SK-N-MC (cell line): ENCODE results near the gene DNAH12.

ENCODE experiments used
- DNase-seq: peaks from one replicate; pipeline ENCODE4 v3.0.0-alpha.2; 2011; ENCODE audit warnings: low read depth, low spot score
- H3K27ac ChIP-seq: fragments of 200-600 bp; sonication (generic); 2 replicates; pipeline ENCODE4 v1.5.1; 2016; ENCODE audit warnings: mixed run types
- H3K36me3 ChIP-seq: fragments of 200-600 bp; sonication (generic); 2 replicates; pipeline ENCODE4 v1.6.1; 2017; ENCODE audit warnings: antibody characterized with exemption, low read length, mixed read lengths; ENCODE audit not compliant: insufficient read depth
- H3K4me3 ChIP-seq: fragments of 200-600 bp; sonication (generic); 2 replicates; pipeline ENCODE4 v1.5.1; 2016
- H3K9ac ChIP-seq: fragments of 200-600 bp; sonication (generic); 2 replicates; pipeline ENCODE4 v1.8.0; 2017; ENCODE audit warnings: mixed run types, mixed read lengths; ENCODE audit not compliant: insufficient read length
- H3K9me3 ChIP-seq: fragments of 200-600 bp; sonication (generic); 2 replicates; pipeline ENCODE4 v1.6.1; 2017; ENCODE audit warnings: low read depth, mild to moderate bottlenecking, antibody characterized with exemption, low read length, moderate library complexity, mixed read lengths
- EZH2 ChIP-seq: fragments of 200-600 bp; sonication (generic); IDR thresholded peaks from one replicate; pipeline ENCODE4 v1.6.1; 2017; ENCODE audit warnings: antibody characterized with exemption
- FOXP2 ChIP-seq: optimal IDR thresholded peaks from 2 replicates; pipeline ENCODE3; 2011; ENCODE audit warnings: mild to moderate bottlenecking, moderate library complexity; ENCODE audit not compliant: insufficient read depth; ENCODE audit errors: extremely low read length, control extremely low read depth
- POLR2AphosphoS5 ChIP-seq: IDR thresholded peaks from 2 replicates; pipeline ENCODE4 v1.6.1; 2012; ENCODE audit warnings: mild to moderate bottlenecking, low read depth, low read length, borderline replicate concordance

The DNAH12 gene

GRCh38 chr3:57279685-57280084 lies 264.5 kb downstream of the DNAH12 start:
- Histone ChIP-seq H3K27ac (no peak overlapping the region), H3K9me3 (no peaks in the 10 kb centered on the region), H3K9ac (no peak overlapping the region), H3K4me3 (no peak overlapping the region), H3K36me3 (no peaks in the 10 kb centered on the region)
- DNase-seq, result no peak
- TF ChIP-seq FOXP2 (no peak), POLR2AphosphoS5 (no peak), EZH2 (no peak)

- Histone ChIP-seq H3K9me3 (no peaks in the 10 kb centered on the region), H3K27ac (no peak overlapping the region), H3K36me3 (no peaks in the 10 kb centered on the region; the same call in 1 of the 2 replicates), H3K4me3 (no peak overlapping the region), H3K9ac (no peak overlapping the region)
- no peak for TF ChIP-seq POLR2AphosphoS5
- TF ChIP-seq EZH2, result no peak
- no peak for DNase-seq
These were observed 265.9 kb downstream of the DNAH12 start for GRCh38 chr3:57278237-57278636.

- Histone ChIP-seq H3K27ac (no peak overlapping the region), H3K9me3 (no peaks in the 10 kb centered on the region), H3K36me3 (no peaks in the 10 kb centered on the region; the same call in 1 of the 2 replicates), H3K4me3 (no peak overlapping the region), H3K9ac (no peak overlapping the region)
- TF ChIP-seq FOXP2 (no peak), POLR2AphosphoS5 (no peak), EZH2 (no peak)
- DNase-seq, result no peak
These were observed 268.8 kb downstream of the DNAH12 start for GRCh38 chr3:57275393-57275792.

- no peak for DNase-seq
- H3K4me3 ChIP-seq, result no peak overlapping the region
- H3K36me3 ChIP-seq, result no peaks in the 10 kb centered on the region; the same call in 1 of the 2 replicates
- H3K9ac ChIP-seq, result no peak overlapping the region
- H3K9me3 ChIP-seq, result no peaks in the 10 kb centered on the region
- TF ChIP-seq POLR2AphosphoS5 (no peak), EZH2 (no peak), FOXP2 (no peak)
- no peak overlapping the region for H3K27ac ChIP-seq
These were observed 269.3 kb downstream of the DNAH12 start for GRCh38 chr3:57274845-57275244.

- Histone ChIP-seq H3K36me3 (peaks cover 40% of the 10 kb centered on the region), H3K4me3 (no peak overlapping the region), H3K9ac (no peak overlapping the region), H3K27ac (no peak overlapping the region), H3K9me3 (no peaks in the 10 kb centered on the region)
- no peak for DNase-seq
- TF ChIP-seq EZH2, result no peak
- TF ChIP-seq FOXP2, result no peak
- TF ChIP-seq POLR2AphosphoS5, result no peak
These were observed 275.7 kb downstream of the DNAH12 start for GRCh38 chr3:57268416-57268815.

GRCh38 chr3:57261929-57262328 lies 282.2 kb downstream of the DNAH12 start:
- Histone ChIP-seq H3K4me3 (no peak overlapping the region), H3K27ac (no peak overlapping the region), H3K9ac (no peak overlapping the region), H3K9me3 (no peaks in the 10 kb centered on the region), H3K36me3 (peaks cover 60% of the 10 kb centered on the region)
- DNase-seq, result no peak
- TF ChIP-seq FOXP2 (no peak), POLR2AphosphoS5 (no peak), EZH2 (no peak)

- Histone ChIP-seq H3K4me3 (no peak overlapping the region), H3K9ac (no peak overlapping the region), H3K36me3 (peaks cover 53% of the 10 kb centered on the region), H3K9me3 (no peaks in the 10 kb centered on the region), H3K27ac (no peak overlapping the region)
- no peak for DNase-seq
- TF ChIP-seq FOXP2, result no peak
- TF ChIP-seq POLR2AphosphoS5, result no peak
- no peak for TF ChIP-seq EZH2
These were observed 283.0 kb downstream of the DNAH12 start for GRCh38 chr3:57261119-57261518.

- Histone ChIP-seq H3K4me3 (no peak overlapping the region), H3K27ac (no peak overlapping the region), H3K9ac (no peak overlapping the region), H3K36me3 (peaks cover 26% of the 10 kb centered on the region), H3K9me3 (no peaks in the 10 kb centered on the region)
- TF ChIP-seq EZH2 (no peak), POLR2AphosphoS5 (no peak), FOXP2 (no peak)
- DNase-seq, result no peak
These were observed 286.5 kb downstream of the DNAH12 start for GRCh38 chr3:57257678-57258077.

GRCh38 chr3:57256844-57257243 lies 287.3 kb downstream of the DNAH12 start:
- H3K27ac ChIP-seq, result no peak overlapping the region
- no peak overlapping the region for H3K9ac ChIP-seq
- H3K9me3 ChIP-seq, result no peaks in the 10 kb centered on the region
- H3K36me3 ChIP-seq, result peaks cover 23% of the 10 kb centered on the region
- DNase-seq, result no peak
- H3K4me3 ChIP-seq, result no peak overlapping the region
- TF ChIP-seq FOXP2 (no peak), EZH2 (no peak), POLR2AphosphoS5 (no peak)
